Measurements from ENCODE around the gene COL13A1. TPM values are rescaled to one million over a fixed set of nuclear protein-coding genes. Genes with fewer than 3 reads are reported as not detected.

Gene COL13A1
- polyA plus RNA-seq, 1 experiment: 11.9 TPM

DNA sequence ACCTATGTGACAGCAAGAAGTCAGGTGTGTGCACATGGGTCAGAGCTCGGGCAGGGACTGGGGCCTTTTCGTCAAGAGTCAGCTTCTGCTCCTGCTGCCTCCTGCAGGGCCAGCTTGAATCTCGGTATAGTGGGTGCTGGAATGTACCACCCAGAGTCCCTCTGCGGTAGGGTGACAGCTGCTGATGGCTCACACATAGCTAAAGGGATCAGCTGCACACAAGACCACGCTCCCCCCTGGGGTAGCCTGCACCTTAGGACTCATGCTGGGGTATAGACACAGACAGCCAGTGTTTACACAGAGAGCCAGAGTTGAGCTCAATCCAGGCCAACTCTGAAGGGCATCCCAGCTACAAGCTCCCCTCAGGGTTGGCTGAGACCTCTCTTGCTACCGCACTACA, 14.0 kb upstream of the COL13A1 start:
- no peak overlapping the region for H3K4me3 ChIP-seq (ENCODE audit: low read depth, low read length)
- ChIA-PET CTCF (interaction anchor here (0.8 to 27.3 kb wide), 23 partner anchors 11 to 577 kb away, joined by 3 to 584 read pairs (median 6); partner anchors contain the start of genes COL13A1 and TYSND1), POLR2A (no interaction called here)
- H3K27me3 ChIP-seq (ENCODE audit: control insufficient read depth, insufficient read depth, low read length): peaks cover 11% of the 10 kb centered on the region
- DNase-seq (ENCODE audit: low read depth): no peak
- TF ChIP-seq, protein P1, sequence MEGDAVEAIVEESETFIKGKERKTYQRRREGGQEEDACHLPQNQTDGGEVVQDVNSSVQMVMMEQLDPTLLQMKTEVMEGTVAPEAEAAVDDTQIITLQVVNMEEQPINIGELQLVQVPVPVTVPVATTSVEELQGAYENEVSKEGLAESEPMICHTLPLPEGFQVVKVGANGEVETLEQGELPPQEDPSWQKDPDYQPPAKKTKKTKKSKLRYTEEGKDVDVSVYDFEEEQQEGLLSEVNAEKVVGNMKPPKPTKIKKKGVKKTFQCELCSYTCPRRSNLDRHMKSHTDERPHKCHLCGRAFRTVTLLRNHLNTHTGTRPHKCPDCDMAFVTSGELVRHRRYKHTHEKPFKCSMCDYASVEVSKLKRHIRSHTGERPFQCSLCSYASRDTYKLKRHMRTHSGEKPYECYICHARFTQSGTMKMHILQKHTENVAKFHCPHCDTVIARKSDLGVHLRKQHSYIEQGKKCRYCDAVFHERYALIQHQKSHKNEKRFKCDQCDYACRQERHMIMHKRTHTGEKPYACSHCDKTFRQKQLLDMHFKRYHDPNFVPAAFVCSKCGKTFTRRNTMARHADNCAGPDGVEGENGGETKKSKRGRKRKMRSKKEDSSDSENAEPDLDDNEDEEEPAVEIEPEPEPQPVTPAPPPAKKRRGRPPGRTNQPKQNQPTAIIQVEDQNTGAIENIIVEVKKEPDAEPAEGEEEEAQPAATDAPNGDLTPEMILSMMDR (IDR thresholded peaks at IDR 0.05; ENCODE audit: insufficient read depth, low read depth, low read length): no peak
- no peaks in the 10 kb centered on the region for H3K36me3 ChIP-seq (ENCODE audit: control insufficient read depth, insufficient read depth, low read length)

GRCh38 chr10:69789164-69789576, 12.5 kb upstream of the COL13A1 start:
- DNase-seq (ENCODE audit: low read depth): no peak
- TF ChIP-seq, protein P1 (IDR thresholded peaks at IDR 0.05; ENCODE audit: insufficient read depth, low read depth, low read length): peak; percentile 83
- POLR2A ChIA-PET: no interaction called here
- Histone ChIP-seq H3K27me3 (ENCODE audit: control insufficient read depth, insufficient read depth, low read length) (peaks cover 7% of the 10 kb centered on the region), H3K36me3 (ENCODE audit: control insufficient read depth, insufficient read depth, low read length) (no peaks in the 10 kb centered on the region), H3K4me3 (ENCODE audit: low read depth, low read length) (no peak overlapping the region)
- CTCF ChIA-PET: interaction anchor here (0.6 to 27.3 kb wide), 17 partner anchors 8 to 274 kb away, joined by 3 to 584 read pairs (median 9); partner anchors contain the start of gene COL13A1

DNA sequence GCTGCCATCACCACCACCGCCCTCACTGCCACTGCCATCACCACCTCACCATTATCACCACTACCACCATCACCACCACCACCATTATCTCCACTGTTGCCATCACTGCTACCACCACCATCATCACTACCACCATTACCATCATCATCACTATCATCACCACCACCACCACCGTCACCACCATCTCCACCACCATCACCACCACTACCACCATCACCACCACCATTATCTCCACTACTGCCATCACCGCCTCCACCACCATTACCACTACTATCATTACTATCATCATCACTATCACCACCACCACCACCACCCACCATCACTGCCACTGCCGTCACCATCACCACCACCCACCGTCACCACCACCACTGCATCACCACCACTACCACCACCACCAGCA, 9.9 kb upstream of the COL13A1 start:
- CTCF ChIA-PET: interaction anchor here (0.9 to 27.3 kb wide), 4 partner anchors 7 to 166 kb away, joined by 3 to 584 read pairs (median 68); partner anchors contain the start of gene COL13A1
- no peak for DNase-seq (ENCODE audit: low read depth)
- POLR2A ChIA-PET: no interaction called here
- Histone ChIP-seq H3K4me3 (ENCODE audit: low read depth, low read length) (no peak overlapping the region), H3K27me3 (ENCODE audit: control insufficient read depth, insufficient read depth, low read length) (no peaks in the 10 kb centered on the region), H3K36me3 (ENCODE audit: control insufficient read depth, insufficient read depth, low read length) (no peaks in the 10 kb centered on the region)
- TF ChIP-seq, protein P1 (IDR thresholded peaks at IDR 0.05; ENCODE audit: insufficient read depth, low read depth, low read length): no peak

DNA sequence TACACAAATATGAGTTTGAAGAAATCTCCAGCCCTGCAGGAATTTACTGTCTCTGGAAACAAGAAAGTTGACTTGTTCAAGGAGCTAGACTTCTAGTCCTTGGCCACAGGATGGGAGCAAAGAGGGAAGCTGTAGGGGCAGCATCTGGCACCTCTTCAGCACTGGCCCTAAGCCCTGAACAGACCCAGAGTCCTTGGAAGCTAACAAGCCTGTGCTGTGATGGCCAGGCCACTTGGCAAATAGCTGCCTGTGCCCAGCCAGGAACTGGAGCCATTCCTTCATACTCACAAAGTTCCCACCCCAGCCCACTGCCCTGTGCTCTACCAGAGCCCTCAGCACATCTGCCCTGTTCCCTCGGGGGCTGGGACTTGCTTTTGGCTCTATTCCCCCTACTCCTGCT, 9.4 kb upstream of the COL13A1 start:
- Histone ChIP-seq H3K36me3 (ENCODE audit: control insufficient read depth, insufficient read depth, low read length) (no peaks in the 10 kb centered on the region), H3K27me3 (ENCODE audit: control insufficient read depth, insufficient read depth, low read length) (no peaks in the 10 kb centered on the region), H3K4me3 (ENCODE audit: low read depth, low read length) (no peak overlapping the region)
- no peak for DNase-seq (ENCODE audit: low read depth)
- CTCF ChIA-PET: interaction anchor here (0.9 to 27.3 kb wide), 4 partner anchors 6 to 165 kb away, joined by 3 to 584 read pairs (median 68); partner anchors contain the start of gene COL13A1
- TF ChIP-seq, protein P1 (IDR thresholded peaks at IDR 0.05; ENCODE audit: insufficient read depth, low read depth, low read length): no peak
- POLR2A ChIA-PET: no interaction called here

- Histone ChIP-seq H3K36me3 (ENCODE audit: control insufficient read depth, insufficient read depth, low read length) (no peaks in the 10 kb centered on the region), H3K4me3 (ENCODE audit: low read depth, low read length) (no peak overlapping the region), H3K27me3 (ENCODE audit: control insufficient read depth, insufficient read depth, low read length) (no peaks in the 10 kb centered on the region)
- no peak for DNase-seq (ENCODE audit: low read depth)
- POLR2A ChIA-PET: no interaction called here
- TF ChIP-seq, protein P1 (IDR thresholded peaks at IDR 0.05; ENCODE audit: insufficient read depth, low read depth, low read length): no peak
- CTCF ChIA-PET: interaction anchor here (27.3 kb wide), 1 partner anchor 121 kb away, joined by 584 read pairs; no protein-coding TSS in a partner anchor
Observed at GRCh38 chr10:69794673-69795072, 7.0 kb upstream of the COL13A1 start.

Data from BJ (cell line).